Measurements from ENCODE around the gene MAB21L3.

DNA sequence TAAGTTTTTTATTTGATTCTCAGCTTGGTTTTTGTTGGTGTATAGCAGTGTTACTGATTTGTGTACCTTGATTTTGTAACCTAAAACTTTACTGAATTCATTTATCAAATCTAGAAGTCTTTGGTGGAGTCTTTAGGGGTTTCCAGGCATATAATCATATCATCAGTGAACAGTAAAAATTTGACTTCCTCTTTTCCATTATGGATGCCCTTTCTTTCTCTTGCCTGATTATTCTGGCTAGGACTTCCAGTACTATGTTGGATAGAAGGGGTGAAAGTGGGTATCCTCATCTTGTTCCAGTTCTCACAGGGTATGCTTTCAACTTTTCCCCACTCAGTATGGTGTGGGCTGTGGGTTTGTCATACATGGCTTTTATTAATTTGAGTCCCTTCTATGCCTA, 23.6 kb upstream of the MAB21L3 start:
- TF ChIP-seq CTCF (IDR thresholded peaks at IDR 0.05) (no peak), EZH2phosphoT487 (IDR thresholded peaks at IDR 0.05) (no peak)
